ENCODE data around the gene SPATA32.
A peak's percentile ranks its signal among the peaks of the same experiment; 100 is the strongest.

The SPATA32 gene

DNA sequence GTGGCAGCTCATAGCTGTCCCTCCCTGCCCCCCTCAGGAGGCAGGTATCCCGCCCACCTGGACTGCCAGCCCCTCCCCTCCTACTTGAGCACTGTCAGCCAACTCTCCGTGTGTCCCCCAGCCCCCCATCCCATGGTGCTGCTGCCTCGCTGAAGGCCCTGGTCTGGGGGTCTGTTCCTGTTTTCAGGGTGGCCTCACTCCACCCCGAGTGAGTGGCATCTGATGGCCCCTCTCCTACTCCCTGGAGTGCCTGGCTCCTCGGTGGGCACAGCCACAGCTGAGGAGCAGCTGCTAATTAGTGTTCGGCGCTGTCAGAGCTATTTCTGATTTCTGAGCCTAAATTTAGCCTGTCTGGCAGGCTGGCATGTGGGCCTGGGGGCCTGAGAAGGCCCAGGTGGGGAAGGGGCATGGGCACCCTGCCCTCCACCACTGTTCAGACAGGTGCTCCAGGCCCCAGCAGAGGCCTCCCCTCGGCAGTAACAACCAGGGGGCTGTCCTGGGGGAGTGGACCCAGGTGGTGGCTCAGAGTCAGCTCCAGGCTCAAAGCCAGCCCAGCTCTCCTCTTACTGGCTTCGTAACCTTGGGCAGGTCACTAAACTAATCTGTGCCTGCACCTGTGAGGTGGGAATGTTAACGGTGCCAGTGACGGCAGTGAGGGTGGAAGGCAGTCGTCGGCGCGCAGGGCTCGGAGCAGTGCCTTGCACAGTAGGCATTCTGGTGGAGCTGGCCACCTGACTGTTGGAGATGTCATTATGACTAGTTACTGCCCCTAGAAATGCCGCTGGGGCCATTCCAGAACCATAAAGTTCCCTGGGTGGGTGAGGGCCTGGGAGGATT is 33.8 kb downstream of the SPATA32 start:
- peak; percentile 55 for DNase-seq

- peak; percentile 48 for DNase-seq
Measured at GRCh38 chr17:45227101-45227925, 34.6 kb downstream of the SPATA32 start.

GRCh38 chr17:45226576-45226975 is 35.3 kb downstream of the SPATA32 start:
- DNase-seq: peak; percentile 30

GRCh38 chr17:45225964-45226530 is 35.8 kb downstream of the SPATA32 start:
- peak; percentile 99 for DNase-seq

GRCh38 chr17:45225051-45225700 is 36.7 kb downstream of the SPATA32 start:
- DNase-seq: peak; percentile 78

DNA sequence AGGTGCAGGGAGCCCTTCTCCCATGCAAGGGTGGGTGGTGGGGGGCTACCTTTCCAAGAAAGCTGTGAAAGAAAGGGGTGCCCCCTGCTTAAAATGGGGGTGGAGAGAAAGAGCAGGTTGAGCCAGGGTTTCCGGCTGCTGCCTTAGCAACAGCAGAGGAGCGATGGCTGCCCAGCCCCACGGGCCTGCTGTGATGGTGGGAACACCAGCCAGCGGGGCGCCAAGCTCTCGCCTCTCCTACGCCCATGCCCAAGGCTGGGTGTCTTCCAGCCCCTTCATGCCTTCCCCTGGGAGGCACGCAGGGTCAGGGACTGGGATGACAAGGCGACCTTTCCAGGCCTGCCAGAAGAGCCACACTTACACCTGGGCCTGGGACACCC is 37.2 kb downstream of the SPATA32 start:
- DNase-seq: peak; percentile 61

DNA sequence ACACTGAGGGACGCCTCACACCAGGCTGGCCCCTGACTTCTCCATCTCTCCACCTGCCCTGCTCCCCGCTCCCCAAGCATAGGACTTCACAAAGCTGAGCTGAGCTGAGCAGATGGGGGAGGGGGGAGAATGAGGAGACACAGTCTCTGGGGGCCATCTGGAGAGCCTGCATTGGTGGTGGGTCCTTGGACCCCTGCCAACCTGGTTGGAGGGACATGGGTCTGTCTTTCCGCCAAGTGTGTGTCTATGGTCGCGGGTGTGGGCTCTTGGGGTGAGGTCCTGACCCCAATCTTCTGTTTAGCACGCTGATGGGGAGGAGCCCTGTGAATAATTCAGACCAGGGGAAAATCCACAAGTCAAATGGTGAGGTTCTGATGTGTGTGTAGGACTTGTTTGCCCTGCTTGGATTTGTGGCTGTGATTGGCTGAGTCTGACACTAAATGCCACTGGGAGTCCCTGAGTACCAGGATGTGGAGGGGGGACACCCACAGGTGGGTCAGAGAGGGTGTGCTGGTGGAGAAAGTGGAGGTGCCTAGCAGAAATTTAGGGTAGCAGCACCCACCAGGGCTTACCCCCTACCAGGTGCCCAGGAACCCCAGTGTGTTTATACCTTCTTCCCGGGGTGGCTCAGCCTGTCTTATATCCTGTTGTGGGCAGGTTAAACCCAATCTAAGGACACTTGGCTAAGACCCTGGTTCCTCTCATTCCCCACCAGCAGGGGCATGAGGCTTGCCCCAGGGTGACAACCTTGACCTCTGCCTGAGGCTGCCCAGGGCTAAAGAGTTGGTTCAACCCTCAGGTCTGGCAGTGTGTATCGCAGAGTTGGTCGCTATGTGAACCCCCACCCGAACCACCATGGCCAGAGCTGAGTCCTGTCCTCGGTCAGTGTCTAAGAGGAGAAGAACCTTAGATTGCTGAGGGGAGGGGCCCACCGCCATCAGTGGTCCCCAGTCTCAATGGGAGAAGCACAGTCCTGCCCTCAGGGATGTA is 38.1 kb downstream of the SPATA32 start:
- peak; percentile 62 for DNase-seq

DNA sequence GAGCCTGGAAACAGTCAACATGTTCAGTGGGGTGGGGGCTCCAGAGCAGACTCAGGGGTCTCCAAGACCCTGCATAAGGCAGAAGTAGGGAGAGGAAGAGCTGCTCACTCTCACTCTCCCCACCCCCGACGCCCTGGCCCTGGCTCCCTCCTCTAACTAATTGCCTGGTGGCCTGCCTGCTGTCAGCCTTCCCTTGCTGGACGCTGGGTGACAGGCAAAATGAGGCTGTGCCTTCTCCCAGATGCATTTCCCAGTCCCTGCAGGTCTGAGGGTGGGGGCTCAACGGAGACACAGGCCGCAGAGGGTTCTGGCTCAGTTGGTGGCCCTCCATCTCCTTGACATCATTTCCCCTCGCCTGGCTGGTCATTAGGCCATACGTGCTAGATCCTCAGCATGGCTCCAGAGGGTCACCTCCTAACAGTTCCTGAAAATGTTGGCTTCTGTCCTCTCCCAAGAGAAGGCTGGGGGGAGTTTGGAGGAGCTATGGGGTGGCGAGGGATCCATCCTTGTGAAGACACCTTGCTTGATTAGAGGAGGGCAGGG is 38.8 kb downstream of the SPATA32 start:
- DNase-seq: no peak

GRCh38 chr17:45222289-45222995 is 39.5 kb downstream of the SPATA32 start:
- peak; percentile 85 for DNase-seq

- DNase-seq: no peak
Measured at GRCh38 chr17:45222014-45222288, 39.9 kb downstream of the SPATA32 start.

GRCh38 chr17:45221081-45222013 is 40.5 kb downstream of the SPATA32 start, which contains the start of gene FMNL1:
Gene FMNL1, plus strand, starts transcription at chr17:45221885. Its CDS starts 240 bp downstream, at chr17:45222125.
- DNase-seq: peak; percentile 80

DNA sequence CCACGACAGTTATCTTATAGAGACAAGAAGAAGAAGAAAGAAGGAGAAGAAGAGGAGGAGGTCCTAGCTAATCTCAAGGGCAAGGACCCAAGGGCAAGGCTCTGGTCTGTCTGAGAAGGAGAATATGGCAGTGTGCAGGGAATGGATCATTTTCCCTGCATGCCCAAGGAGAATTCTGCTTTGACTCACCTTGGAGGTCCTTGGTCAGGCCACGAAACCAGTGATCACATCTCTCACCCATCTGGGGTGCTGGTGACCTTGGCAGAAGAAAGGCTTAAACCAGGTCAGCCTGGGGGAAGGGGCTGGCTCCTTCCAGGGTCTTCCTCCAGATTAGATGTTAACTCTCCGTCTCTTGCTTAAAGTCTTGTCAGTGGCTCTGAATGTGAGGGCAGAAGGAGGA is 41.8 kb downstream of the SPATA32 start:
- DNase-seq: no peak

GRCh38 chr17:45218895-45219661 is 42.8 kb downstream of the SPATA32 start:
- DNase-seq: peak; percentile 90

All from CD4-positive, alpha-beta T cell treated with Interleukin-17A for 4 hours (primary cell).